GM21528 (cell line): ENCODE measurements around the gene NANS.
A peak's percentile ranks its signal among the peaks of the same experiment; 100 is the strongest.

ENCODE experiments used
- ATAC-seq: cut with Tn5 transposase; IDR thresholded peaks from one replicate; pipeline ENCODE4 v1.9.1; 2021; ENCODE audit warnings: mild to moderate bottlenecking, moderate library complexity; ENCODE audit not compliant: unreplicated experiment, low FRiP score

Gene NANS

DNA sequence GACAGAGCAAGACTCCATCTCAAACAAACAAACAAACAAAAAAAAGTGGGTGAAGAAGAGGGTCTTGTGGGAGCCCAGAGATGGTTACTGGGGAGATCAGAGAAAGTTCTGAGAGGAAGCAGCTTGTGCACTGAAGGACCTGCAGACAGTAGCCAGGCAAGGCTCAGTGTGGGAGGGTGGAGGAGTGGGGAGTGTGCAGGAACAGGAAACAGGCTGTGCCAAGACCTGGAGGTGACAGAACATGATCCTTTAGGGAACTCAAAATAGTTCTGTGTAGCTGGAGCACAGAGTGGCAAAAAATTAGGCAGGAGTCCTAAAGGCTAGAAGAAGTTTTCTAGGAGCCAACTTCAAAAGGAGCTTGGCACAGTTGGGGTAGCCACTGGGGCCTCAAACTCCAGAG lies 19.2 kb upstream of the NANS start:
- no peak for ATAC-seq

DNA sequence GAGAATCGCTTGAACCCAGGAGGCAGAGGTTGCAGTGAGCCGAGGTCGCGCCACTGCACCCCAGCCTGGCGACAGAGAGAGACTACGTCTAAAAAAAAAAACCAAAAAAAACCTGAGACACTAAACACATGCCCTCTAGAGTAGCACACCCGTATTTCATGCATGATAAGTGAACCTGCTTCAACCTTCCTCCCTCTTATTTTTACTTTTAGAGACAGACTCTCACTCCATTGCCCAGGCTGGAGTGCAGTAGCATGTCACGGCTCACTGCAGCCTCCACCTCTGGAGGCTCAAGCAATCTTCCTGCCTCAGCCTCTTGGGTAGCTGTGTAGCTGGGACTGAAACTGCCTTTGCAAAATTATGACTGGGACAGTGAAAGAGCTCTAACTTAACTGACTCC lies 17.6 kb upstream of the NANS start:
- no peak for ATAC-seq

DNA sequence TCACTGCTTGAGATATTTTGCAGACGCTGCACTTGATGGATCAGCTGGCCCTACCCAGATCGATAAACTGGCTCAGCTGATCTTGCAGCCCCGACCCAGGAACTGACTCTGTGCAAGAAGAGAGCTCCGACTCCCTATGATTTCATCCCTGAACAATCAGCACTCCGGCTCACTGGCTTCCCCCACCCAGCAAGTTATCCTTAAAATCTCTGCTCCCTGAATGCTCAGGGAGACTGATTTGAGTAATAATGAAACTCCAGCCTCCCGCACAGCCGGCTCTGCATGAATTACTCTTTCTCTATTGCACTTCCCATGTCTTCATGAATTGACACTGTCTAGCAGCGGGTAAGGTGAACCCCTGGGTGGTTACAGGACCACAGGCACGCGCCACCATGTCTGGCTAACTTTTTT lies 16.9 kb upstream of the NANS start:
- ATAC-seq: no peak

DNA sequence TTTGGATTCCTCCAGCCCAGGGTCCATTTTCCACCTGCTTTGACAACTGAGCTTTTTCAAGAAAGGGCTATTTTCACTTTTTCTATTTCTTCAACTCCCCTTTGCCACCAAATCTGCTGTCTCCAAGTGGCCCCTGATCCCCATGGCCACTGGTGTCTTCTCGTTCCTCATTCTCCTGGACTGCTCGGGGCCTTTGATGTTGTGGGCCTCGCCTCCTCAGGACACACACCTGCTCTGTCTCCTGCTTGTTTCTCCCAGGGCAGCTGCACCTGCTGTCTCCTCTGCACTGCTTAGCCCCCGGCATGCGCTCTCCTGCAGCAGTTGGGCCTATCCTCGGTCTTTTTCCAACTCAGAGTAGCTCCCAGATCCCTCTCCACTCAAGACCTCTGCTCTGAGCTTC lies 16.3 kb upstream of the NANS start:
- ATAC-seq: no peak

DNA sequence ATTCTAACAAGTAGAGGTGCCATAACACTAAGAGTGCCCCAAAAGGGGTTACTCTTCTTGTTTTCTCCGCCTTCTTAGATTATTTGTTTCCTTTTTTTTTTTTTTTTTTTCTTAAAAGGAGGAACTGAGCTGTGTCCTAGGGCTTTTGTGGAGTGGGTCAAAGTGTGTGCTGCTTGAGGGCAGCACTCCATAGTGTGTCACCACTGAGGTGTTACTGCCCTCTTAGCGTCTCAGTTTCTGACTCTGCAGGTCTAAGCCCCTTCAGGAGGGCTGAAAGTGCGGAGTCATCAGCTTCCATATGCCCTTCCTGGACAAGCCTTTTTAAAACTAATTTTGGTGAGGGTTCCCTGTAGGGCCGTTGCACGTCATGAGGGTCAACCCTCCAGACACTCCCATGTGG lies 12.6 kb upstream of the NANS start:
- ATAC-seq: no peak

DNA sequence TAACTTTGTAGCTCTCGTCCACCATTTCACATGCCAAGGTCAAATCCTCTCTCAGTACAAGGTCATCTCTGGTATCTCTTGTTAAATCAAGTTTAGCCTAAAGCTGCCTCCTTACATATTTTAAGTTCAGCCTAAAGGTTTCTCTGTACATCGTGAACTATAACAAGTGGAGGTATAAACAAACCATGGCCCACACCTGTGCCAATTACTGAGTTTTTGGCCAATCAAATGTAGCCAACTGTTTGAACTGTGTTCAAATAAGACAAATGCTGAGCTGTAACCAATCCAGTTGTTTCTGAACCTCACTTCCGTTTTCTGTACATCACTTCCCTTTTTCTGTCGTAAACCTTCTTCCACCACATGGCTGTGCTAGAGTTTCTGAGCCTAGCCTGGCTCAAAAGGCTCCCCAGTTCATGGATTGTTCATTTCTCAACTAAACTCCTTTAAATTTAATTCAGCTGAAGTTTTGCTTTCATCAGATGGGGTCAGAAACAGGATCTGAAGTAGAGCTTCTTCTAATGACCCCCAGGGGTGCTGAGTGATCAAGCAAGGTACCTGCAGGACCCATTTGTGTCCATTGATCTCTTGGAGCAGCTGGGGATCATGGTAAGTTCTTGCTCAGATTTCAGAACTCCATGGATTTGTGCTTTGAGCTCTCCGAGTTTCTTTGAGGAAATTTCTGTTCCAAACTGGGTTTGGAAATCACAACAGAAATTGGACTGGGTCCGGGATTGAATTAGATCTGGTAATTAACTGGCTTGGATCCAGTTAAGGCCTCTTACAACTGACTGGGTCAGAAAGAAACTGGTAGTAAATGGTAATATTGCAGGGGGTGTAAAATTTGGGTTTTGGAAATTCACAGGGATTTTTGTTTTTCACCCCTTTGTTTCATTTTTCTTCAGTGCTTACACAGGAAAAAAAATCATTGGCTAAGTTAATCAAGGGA lies 11.0 kb upstream of the NANS start:
- peak; percentile 85 for ATAC-seq

DNA sequence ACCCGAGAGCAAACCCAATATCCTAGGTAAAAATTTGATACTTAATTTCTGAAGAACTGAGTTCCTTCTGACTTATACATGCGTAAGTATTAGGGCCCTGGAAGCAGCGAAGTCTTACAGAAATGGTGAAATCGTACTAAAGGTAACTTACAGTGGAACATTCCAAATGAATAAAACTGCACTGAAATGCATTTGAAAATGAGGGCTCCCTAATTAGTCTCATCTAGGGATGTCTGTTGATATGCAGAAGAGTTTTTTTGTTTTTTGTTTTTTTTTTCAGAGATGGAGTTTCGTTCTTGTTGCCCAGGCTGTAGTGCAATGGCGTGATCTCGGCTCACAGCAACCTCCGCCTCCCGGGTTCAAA lies 10.4 kb upstream of the NANS start:
- ATAC-seq: no peak

DNA sequence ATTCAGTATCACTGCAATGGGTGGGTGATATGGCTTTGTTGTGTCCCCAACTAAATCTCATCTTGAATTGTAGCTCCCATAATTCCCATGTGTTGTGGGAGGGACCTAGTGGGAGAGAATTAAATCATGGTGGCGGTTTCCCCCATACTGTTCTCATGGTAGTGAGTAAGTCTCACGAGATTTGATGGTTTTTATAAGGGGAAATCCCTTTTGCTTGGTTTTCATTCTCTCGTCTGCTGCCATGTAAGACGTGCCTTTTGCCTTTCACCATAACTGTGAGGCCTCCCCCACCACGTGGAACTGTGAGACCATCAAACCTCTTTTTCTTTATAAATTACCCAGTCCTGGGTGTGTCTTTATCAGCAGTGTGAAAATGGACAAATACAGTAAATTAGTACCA lies 9.5 kb upstream of the NANS start:
- no peak for ATAC-seq

DNA sequence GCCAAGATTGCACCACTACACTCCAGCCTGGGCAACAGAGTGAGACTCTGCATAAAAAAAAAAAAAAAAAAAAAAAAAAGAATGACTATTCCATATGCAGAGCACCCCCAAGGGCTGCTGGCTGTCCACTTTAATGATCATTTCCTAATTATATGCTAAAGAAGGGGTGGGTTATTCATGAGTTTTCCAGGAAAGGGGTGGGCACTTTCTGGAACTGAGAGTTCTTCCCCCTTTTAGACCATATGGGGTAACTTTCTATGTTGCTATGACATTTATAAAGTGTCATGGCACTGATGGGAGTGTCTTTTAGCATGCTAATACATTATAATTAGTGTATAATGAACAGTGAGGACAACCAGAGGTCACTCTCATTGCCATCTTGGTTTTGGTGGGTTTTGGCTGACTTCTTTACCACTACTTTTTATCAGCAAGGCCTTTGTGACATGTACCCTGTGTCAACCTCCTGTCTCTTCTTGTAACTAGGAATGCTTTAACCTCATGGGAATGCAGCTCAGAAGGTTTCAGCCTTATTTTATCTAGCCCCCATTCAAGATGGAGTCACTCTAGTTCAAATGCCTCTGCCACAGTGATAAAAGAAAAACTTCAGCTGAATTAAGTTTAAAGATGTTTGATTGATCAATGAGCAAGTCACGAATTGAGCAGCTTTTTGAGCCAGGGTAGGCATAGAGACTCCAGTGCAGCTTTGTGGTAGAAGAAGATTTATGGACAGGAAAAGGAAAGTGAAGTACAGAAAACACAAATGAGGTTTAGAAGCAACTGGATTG lies 7.1 kb upstream of the NANS start:
- ATAC-seq: no peak

DNA sequence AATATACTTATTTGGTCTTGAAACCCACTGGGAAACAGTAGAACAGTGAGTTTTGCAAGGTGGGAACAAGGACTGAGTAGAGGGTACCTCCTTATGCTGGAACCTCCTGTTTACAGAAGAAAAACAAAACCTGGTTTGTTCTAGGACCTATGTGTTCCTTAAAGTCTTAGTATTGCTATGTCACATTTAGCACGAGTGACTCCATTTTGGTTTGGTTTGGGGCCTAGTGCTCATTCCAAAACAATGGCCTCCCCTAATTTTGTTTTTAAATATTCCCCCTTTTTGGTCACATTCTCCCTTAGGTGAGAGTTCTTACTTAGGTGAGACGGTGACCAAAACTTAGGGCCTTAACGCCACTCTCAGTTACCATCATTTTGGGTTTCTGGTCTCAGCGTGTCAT lies 6.2 kb upstream of the NANS start:
- ATAC-seq: no peak

DNA sequence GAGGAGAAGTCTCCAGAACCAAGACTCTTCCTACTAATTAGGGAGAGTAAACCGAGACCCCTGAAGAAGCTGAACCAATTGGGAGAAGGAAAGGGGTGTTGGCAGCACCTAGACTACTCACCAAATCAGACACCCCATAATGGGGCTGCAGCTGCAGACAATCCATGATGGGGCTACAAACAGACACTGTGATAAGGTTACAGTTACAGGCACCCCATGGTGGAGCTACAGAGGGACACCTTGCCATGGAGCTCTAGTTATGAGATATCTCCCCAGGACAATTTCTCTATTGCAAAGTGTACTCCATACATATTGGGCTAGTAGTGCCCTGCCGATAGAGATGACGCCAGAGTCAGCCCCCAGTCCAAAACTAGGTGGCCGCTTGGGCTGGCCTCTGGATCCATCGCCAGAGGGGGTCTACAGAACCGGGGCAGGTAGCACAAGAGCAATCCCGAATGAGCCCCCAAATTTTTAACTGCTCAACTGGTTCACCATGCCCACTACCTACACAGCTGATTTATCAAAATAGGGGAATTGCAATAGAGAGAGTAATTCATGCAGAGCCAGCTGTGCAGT lies 2.1 kb upstream of the NANS start:
- no peak for ATAC-seq

DNA sequence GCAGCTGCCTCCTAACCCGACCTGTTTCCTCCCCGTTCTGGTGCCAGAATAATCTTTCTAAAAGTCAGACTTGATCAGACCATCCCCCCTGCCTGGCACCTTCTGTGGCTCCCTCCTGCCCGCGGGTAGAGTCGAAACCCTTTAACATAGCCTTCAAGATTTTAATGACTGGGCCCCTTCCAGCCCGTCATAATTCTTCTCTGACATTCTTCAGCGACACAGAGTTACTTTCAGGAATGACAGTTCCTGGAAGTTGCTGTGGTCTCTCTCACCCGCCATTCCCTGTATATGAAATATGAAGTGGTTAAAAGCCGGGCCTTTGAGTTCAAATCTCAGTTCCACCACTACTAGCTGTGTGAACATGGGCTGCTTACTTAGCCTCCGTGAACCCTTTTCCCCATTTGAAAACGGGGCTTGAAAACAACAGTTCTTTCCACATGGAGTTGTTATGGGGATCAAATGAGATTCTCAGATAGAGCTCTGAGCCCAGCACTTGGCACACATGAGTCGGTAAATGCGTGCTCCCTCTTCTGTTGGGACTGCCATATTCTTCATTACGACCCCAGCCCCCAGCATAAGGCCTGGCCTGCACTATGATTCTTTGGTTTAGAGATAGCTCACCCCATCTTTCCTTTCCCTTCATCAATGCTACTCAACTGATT lies 737 bp downstream of the NANS start:
- ATAC-seq: no peak

DNA sequence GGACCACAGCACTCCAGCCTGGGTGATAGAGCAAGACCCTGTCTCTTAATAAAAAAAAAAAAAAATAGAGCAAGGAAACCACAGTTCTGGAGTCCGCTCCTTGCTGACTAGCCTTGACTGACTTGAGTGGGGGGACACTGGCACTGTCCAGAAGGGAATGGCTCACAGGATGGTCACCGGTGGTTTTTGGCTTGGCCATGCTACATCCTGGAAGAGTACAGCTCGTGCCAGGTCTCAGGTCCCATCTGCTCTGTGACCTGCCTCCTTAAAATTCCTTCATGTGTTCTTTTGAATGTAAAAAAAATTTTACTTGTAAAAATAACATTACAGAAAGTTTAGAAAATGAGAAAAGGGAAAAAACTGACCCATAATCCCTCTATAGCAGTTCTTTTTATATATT lies 5.6 kb downstream of the NANS start:
- ATAC-seq: no peak

DNA sequence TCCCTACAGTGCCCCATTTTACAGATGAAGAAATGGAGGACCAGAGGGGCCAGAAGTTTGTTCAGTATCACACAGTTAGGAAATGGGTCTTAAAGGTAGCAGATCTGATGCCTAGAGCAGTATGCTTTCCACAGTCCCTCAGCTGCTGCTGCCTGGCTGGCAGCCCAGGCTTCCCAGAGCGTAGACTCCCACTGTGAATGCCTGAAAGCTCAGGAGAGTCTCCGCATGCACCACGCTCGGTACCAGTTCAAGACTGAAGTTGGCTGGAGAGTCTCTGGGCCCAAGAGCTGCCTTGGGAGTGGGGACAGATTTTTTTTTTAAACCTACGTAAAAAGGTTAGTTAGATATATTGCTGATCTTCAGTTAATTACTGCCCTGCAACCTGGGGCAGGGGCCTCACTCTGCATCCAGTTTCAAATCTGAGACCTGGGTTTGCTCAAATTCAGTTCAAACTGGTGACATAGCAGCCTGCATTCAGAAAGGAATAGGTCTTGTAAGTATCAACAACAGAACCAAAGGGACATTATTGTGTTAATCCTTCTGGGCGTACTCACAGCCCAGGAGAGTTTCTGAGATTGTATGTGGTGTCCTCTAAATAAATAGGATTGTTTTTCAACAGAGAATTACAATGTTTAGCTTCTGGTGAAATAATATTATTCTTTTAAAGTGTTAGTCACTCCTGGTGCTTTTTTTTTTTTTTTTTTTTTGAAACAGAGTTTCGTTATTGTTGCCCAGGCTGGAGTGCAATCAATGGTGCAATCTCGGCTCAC lies 8.3 kb downstream of the NANS start:
- no peak for ATAC-seq

DNA sequence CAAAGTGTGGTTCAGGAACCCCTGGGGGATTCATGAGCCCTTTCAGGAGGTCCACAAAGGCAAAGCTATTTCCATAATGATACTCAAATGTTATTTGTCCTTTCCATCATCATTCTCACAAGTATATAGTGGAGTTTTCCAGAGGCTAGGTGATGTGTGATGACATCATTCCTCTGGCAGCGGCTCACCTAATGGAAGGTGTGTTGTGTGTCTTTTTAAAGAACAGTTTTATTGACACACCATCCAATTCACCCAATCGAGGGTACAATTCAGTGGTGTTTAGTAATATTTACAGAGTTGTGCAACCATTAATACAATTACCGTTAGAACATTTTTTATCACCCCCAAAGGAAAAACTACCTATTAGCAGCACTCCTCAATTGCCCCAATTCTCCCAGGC lies 9.7 kb downstream of the NANS start:
- ATAC-seq: no peak

DNA sequence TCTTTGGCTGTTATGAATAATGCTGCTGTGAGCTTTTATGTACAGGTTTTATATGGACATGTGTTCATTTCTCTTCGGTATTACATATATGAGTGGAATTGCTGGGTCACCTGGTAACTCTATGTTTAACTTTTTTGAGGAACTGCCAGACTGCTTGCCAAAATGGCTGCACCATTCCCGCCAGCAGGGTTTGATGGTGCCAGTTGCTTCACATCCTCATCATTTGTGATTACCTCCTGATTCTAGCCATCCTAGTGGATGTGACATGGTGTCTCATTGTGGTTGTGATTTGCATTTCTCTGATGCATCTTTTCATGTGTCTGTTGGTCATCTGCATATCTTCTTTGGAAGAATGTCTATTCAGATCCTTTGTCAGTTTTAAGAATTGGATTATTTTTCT lies 10.7 kb downstream of the NANS start:
- ATAC-seq: no peak

DNA sequence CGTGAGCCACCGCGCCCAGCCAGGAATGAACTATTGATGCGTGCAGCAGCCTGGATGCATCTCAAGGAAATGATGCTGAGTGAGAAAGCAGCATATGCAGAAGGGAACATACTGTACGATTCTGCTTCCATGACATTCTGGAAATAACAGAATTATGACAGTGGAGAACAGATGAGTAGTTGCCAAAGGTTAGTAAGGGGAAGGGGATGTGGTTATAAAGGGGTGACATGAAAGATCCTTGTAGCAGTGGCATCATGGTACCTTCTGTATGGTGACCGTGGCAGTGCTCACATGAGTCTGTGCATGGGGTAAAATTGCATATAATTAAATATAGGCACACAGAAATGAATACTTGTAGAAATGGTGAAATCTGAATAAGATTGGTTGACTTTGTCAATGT lies 13.0 kb downstream of the NANS start:
- no peak for ATAC-seq

DNA sequence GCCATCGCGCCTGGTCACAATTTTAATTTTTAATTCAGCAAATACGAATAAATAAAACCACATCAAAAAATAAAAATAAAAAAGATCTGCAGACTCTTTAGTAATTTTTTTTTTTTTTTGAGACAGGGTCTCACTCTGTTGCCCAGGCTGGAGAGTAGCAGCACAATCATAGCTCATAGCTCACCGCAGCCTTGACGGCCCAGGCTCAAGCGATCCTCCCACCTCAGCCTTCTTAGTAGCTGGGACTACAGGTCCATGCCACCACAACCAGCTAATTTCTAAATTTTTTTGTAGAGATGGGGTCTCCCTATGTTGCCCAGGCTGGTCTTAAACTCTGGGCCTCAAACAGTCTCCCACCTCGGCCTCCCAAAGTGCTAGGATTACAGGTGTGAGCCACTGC lies 14.2 kb downstream of the NANS start:
- no peak for ATAC-seq

DNA sequence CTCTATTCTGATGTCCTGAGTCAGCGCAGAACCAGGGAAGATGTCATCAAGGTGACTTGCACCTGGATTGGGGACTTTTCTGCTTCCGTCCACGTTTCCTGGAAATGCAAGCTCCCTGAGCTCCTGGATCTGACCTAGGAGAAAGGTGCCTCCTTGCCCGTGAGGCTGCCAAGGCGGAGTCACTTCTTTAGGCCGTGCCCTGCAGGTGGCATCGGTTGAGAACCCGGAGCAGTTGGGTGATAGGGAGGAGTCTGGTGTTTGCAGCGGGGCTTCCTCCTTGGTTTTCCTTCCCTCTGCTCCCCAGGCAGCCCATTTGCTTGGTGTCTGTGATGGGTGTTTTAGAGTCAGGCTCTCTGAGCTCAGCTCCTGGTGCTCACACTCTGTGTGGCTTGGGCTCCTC lies 15.2 kb downstream of the NANS start:
- ATAC-seq: no peak
